ENCODE measurements around the gene DPP6.

GRCh38 chr7:154721086-154721485, 668.9 kb downstream of the DPP6 start:
- TF ChIP-seq CTCF (conservative IDR thresholded peaks at IDR 0.05; ENCODE audit: low read depth, low read length) (no peak), EZH2 (IDR thresholded peaks at IDR 0.05; ENCODE audit: low read length, unreplicated experiment) (no peak)
